Stimulated activated naive B cell treated with anti-CD40 and anti-IgM and Interleukin-4, amounts not matched to agents 10 μg/mL and 1 μg/mL and 100 μg/mL, for 72 hours (primary cell): Measurements from ENCODE around the gene POLR3GL.

Experiments used
- ATAC-seq, 2 donors: fragments of 150-1000 bp; cut with Tn5 transposase; replicated peaks; 2 replicates each; pipeline ENCODE4 v1.10.0; 2021; ENCODE audit warnings: moderate library complexity in 1 of 2
- DNase-seq: peaks from one replicate; pipeline ENCODE4 v3.0.0; 2021
- H3K27ac Mint-ChIP-seq: one replicate; pipeline ENCODE4 v1.8.0; 2022; ENCODE audit warnings: mild to moderate bottlenecking, mixed read lengths
- H3K27me3 Mint-ChIP-seq, 2 donors: one replicate each; pipeline ENCODE4 v1.8.0; 2022; ENCODE audit warnings: mixed read lengths in 2 of 2
- H3K36me3 Mint-ChIP-seq, 2 donors: one replicate each; pipeline ENCODE4 v1.8.0; 2022; ENCODE audit warnings: mixed read lengths in 2 of 2, mild to moderate bottlenecking in 1 of 2
- H3K4me1 Mint-ChIP-seq, 2 donors: one replicate each; pipeline ENCODE4 v1.8.0; 2022; ENCODE audit warnings: mixed read lengths in 2 of 2, mild to moderate bottlenecking in 1 of 2
- H3K4me3 Mint-ChIP-seq, 2 donors: one replicate each; pipeline ENCODE4 v1.8.0; 2022; ENCODE audit warnings: mild to moderate bottlenecking in 2 of 2, mixed read lengths in 2 of 2, moderate library complexity in 1 of 2
- H3K9me3 Mint-ChIP-seq, 2 donors: one replicate each; pipeline ENCODE4 v1.8.0; 2022; ENCODE audit warnings: mixed read lengths in 2 of 2, mild to moderate bottlenecking in 1 of 2

POLR3GL gene

GRCh38 chr1:145936247-145936646 is 28.2 kb upstream of the POLR3GL start:
- Mint-ChIP-seq H3K36me3 (peaks cover 26 to 38% of the 10 kb centered on the region in 2 donors), H3K9me3 (no peaks in the 10 kb centered on the region), H3K4me1 (peaks cover 11 to 30% of the 10 kb centered on the region in 2 donors), H3K27ac (no peak overlapping the region), H3K4me3 (no peak overlapping the region), H3K27me3 (no peaks in the 10 kb centered on the region)
- no peak for ATAC-seq
- DNase-seq, result no peak

DNA sequence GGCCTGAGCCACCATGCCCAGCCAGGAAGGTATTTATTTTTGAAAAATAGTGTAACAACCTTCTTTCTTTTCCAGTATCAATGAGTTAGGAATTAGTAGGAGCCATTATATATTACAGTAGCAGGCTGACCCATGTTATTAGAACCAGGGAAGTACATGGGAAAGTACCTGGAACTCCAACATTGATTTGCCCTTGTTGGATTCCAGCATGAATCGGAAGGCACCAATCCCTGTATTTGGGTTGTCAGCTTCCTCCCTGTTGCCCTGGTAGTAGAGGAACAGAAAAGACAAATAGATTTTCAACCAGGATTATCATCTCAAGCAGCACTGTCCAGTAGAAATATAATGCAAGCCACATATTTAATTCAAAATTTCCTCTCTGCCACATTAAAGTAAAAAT is 27.1 kb upstream of the POLR3GL start:
- ATAC-seq (no peak), DNase-seq (no peak)
- Mint-ChIP-seq H3K9me3 (no peaks in the 10 kb centered on the region), H3K4me1 (peaks cover 9 to 20% of the 10 kb centered on the region in 2 donors), H3K27ac (peak overlapping the region; percentile 51), H3K4me3 (no peak overlapping the region), H3K36me3 (peaks cover 34 to 39% of the 10 kb centered on the region in 2 donors), H3K27me3 (no peaks in the 10 kb centered on the region)

DNA sequence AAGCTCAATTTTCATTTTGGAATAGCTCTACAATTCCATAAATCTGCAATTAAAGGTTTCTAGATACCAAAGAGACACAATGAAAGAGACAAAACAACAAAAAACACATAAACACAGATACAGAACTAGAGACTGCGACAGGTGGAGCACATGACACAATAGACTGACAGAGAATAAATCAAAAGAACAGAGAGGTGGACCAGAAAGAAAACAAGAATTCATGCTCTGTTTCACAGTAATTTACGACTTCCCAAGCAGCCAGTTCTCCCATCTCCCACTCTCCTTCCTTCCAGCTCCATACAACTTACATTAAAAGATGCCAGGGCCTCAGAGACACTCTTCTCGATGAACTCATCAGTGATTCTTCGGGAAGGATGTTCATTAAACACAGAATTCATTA is 22.1 kb upstream of the POLR3GL start:
- H3K9me3 Mint-ChIP-seq, result no peaks in the 10 kb centered on the region
- peaks cover 0 to 2% of the 10 kb centered on the region in 2 donors for H3K4me1 Mint-ChIP-seq
- H3K27me3 Mint-ChIP-seq, result no peaks in the 10 kb centered on the region
- H3K4me3 Mint-ChIP-seq, result no peak overlapping the region
- DNase-seq (no peak), ATAC-seq (no peak)
- peaks cover 27 to 31% of the 10 kb centered on the region in 2 donors for H3K36me3 Mint-ChIP-seq
- no peak overlapping the region for H3K27ac Mint-ChIP-seq

GRCh38 chr1:145942871-145943270 is 21.6 kb upstream of the POLR3GL start:
- no peak for ATAC-seq
- Mint-ChIP-seq H3K36me3 (peaks cover 27 to 31% of the 10 kb centered on the region in 2 donors), H3K27me3 (no peaks in the 10 kb centered on the region), H3K9me3 (no peaks in the 10 kb centered on the region), H3K4me3 (no peak overlapping the region), H3K4me1 (peaks cover 0 to 2% of the 10 kb centered on the region in 2 donors), H3K27ac (peak overlapping the region; percentile 15)
- DNase-seq, result no peak

DNA sequence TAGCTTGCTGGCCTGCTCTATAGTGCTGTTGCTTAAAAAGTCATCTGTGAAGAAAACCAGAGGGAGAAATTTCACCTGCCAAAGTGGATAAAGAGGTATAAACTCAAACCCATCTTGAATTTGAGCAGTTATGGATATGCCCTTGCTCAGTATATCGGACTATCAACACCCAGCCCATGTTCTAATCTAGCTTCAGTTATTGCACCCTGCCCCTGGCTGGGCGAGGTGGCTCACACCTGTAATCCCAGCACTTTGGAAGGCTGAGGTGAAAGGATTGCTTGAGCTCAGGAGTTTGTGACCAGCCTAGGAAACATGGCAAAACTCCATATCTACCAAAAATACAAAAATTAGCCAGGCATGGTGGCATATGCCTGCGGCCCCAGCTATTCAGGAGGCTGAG is 20.0 kb upstream of the POLR3GL start:
- DNase-seq, result no peak
- peaks cover 5% of the 10 kb centered on the region in 2 donors for H3K4me1 Mint-ChIP-seq
- no peak overlapping the region for H3K4me3 Mint-ChIP-seq
- ATAC-seq, result no peak
- no peak overlapping the region for H3K27ac Mint-ChIP-seq
- peaks cover 29 to 34% of the 10 kb centered on the region in 2 donors for H3K36me3 Mint-ChIP-seq
- H3K27me3 Mint-ChIP-seq, result no peaks in the 10 kb centered on the region
- no peaks in the 10 kb centered on the region for H3K9me3 Mint-ChIP-seq

GRCh38 chr1:145946477-145946986 is 18.0 kb upstream of the POLR3GL start:
- Mint-ChIP-seq H3K9me3 (no peaks in the 10 kb centered on the region), H3K36me3 (peaks cover 29% of the 10 kb centered on the region in 2 donors), H3K27ac (no peak overlapping the region), H3K27me3 (no peaks in the 10 kb centered on the region), H3K4me3 (no peak overlapping the region), H3K4me1 (peaks cover 8 to 10% of the 10 kb centered on the region in 2 donors)
- no peak for ATAC-seq
- no peak for DNase-seq

- Mint-ChIP-seq H3K36me3 (peaks cover 23 to 27% of the 10 kb centered on the region in 2 donors), H3K4me3 (no peak overlapping the region), H3K4me1 (peaks cover 9 to 14% of the 10 kb centered on the region in 2 donors), H3K27me3 (no peaks in the 10 kb centered on the region), H3K9me3 (no peaks in the 10 kb centered on the region), H3K27ac (no peak overlapping the region)
- no peak for ATAC-seq
- no peak for DNase-seq
Measured at GRCh38 chr1:145947551-145947950, 16.9 kb upstream of the POLR3GL start.

GRCh38 chr1:145949219-145949618 is 15.3 kb upstream of the POLR3GL start:
- ATAC-seq (no peak), DNase-seq (no peak)
- Mint-ChIP-seq H3K9me3 (no peaks in the 10 kb centered on the region), H3K36me3 (peaks cover 16 to 25% of the 10 kb centered on the region in 2 donors), H3K27ac (no peak overlapping the region), H3K4me3 (no peak overlapping the region), H3K27me3 (no peaks in the 10 kb centered on the region), H3K4me1 (peaks cover 8 to 23% of the 10 kb centered on the region in 2 donors)

GRCh38 chr1:145951526-145951925 is 13.0 kb upstream of the POLR3GL start:
- no peak for ATAC-seq
- peaks cover 13 to 19% of the 10 kb centered on the region in 2 donors for H3K36me3 Mint-ChIP-seq
- H3K9me3 Mint-ChIP-seq, result no peaks in the 10 kb centered on the region
- H3K4me3 Mint-ChIP-seq, result no peak overlapping the region
- DNase-seq, result no peak
- H3K27ac Mint-ChIP-seq, result no peak overlapping the region
- H3K4me1 Mint-ChIP-seq, result peaks cover 19 to 44% of the 10 kb centered on the region in 2 donors
- no peaks in the 10 kb centered on the region for H3K27me3 Mint-ChIP-seq

DNA sequence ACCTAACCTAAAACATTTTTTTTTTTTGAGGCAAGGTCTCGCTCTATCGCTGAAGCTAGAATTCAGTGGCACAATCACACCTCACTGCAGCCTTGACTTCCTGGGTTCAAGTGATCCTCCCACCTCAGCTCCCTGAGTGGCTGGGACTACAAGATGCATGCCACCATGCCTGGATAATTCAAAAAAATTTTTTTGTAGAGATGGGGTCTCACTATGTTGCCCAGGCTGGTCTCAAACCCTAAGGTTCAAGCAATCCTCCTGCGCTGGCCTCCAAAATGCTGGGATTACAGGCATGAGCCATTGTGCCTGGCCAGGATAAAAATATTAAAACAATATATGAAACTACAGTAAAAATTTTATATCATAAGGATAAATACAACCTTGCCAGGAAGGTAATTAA is 11.6 kb upstream of the POLR3GL start:
- peaks cover 13% of the 10 kb centered on the region in 2 donors for H3K36me3 Mint-ChIP-seq
- DNase-seq (no peak), ATAC-seq (no peak)
- H3K4me3 Mint-ChIP-seq, result no peak overlapping the region
- peaks cover 25 to 52% of the 10 kb centered on the region in 2 donors for H3K4me1 Mint-ChIP-seq
- H3K27ac Mint-ChIP-seq, result no peak overlapping the region
- H3K27me3 Mint-ChIP-seq, result no peaks in the 10 kb centered on the region
- no peaks in the 10 kb centered on the region for H3K9me3 Mint-ChIP-seq

- ATAC-seq (no peak), DNase-seq (no peak)
- Mint-ChIP-seq H3K4me1 (peaks cover 29 to 62% of the 10 kb centered on the region in 2 donors), H3K9me3 (no peaks in the 10 kb centered on the region), H3K27ac (no peak overlapping the region), H3K4me3 (no peak overlapping the region), H3K27me3 (no peaks in the 10 kb centered on the region), H3K36me3 (peaks cover 13% of the 10 kb centered on the region in 2 donors)
Measured at GRCh38 chr1:145953861-145954260, 10.6 kb upstream of the POLR3GL start.

- Mint-ChIP-seq H3K27ac (no peak overlapping the region), H3K4me1 (peaks cover 31 to 68% of the 10 kb centered on the region in 2 donors), H3K36me3 (peaks cover 7 to 10% of the 10 kb centered on the region in 2 donors), H3K4me3 (no peak overlapping the region), H3K27me3 (no peaks in the 10 kb centered on the region), H3K9me3 (no peaks in the 10 kb centered on the region)
- no peak for ATAC-seq
- DNase-seq, result no peak
Measured at GRCh38 chr1:145955436-145955835, 9.1 kb upstream of the POLR3GL start.

DNA sequence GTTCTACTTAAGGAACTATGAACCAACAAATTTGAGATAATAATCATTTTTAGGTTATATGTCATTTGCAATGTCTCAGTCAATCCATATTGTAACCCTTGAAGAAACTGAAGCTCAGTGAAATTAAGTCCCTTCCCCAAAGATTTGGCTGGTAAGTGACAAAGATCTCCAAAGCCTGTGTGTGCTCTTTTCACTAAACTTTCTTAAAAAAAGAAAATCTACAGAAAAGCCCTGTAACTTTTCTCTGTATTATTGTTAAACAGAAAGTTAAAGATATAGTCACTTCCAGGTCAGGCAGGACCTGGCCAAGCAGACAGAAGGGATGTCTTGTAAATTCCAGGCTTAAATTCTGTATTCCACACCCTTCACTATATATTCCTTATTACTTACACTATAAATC is 8.1 kb upstream of the POLR3GL start:
- H3K36me3 Mint-ChIP-seq, result peaks cover 7 to 10% of the 10 kb centered on the region in 2 donors
- H3K27ac Mint-ChIP-seq, result no peak overlapping the region
- no peaks in the 10 kb centered on the region for H3K27me3 Mint-ChIP-seq
- no peak for ATAC-seq
- DNase-seq, result no peak
- H3K4me3 Mint-ChIP-seq, result peak overlapping the region; percentile 82 to 85
- H3K9me3 Mint-ChIP-seq, result no peaks in the 10 kb centered on the region
- peaks cover 35 to 76% of the 10 kb centered on the region in 2 donors for H3K4me1 Mint-ChIP-seq

DNA sequence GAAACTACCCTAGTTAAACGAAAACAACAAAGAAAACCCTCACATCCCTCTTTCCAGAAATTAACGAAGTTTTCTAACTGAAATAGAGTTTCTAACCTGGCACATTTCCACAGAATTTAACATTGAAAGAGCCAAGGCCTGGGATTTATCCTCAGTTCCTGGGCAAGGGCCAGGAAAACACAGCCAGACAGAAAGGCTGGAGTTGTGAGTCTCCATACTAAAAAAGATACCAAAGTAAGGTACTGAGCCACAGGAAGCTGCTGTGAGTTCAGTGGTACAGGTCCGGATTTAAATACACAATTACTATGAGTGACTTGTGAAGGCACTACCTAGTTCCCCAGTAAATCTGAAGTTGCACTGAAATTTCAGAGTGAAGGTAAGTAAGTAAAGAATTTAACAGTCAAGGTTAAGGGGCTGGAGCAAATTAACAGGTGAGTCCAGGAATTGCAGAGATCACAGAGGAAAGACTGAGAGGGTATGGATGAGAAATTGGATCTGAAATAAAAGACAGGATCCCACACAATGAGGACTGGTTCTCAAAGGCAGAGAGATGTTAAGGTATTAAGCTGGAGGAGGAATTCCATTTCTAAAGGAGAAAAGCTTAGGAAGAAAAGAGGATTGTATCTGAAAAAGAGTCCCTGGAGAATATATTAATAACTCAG is 7.6 kb upstream of the POLR3GL start:
- ATAC-seq, result no peak
- no peaks in the 10 kb centered on the region for H3K27me3 Mint-ChIP-seq

More for the DNA sequence above, 7.6 kb upstream of the POLR3GL start:
- DNase-seq, result no peak
- H3K9me3 Mint-ChIP-seq, result no peaks in the 10 kb centered on the region
- H3K36me3 Mint-ChIP-seq, result peaks cover 2 to 5% of the 10 kb centered on the region in 2 donors
- peaks cover 38 to 77% of the 10 kb centered on the region in 2 donors for H3K4me1 Mint-ChIP-seq
- peak overlapping the region; percentile 82 to 85 for H3K4me3 Mint-ChIP-seq
- peak overlapping the region; percentile 52 for H3K27ac Mint-ChIP-seq
